Dermis microvascular lymphatic vessel endothelial cell (primary cell): ENCODE data around the gene HAUS7. TPM values are rescaled to one million over a fixed set of nuclear protein-coding genes. Genes with fewer than 3 reads are reported as not detected.

Experiments used
- DNase-seq, 2 donors: peaks; one replicate each; pipeline versions ENCODE4 v3.0.0 to v3.0.0-alpha.2; 2010; ENCODE audit warnings: low read depth in 2 of 2
- total RNA-seq: library from RNA; depleted of rRNA; stranded (reverse); fragments of >200 nt; gene quantifications from 2 replicates; pipeline ENCODE4 v1.2.1, GENCODE V29; 2014

Gene HAUS7
- total RNA-seq, 1 donor from 2014 or later = 11.6 TPM

DNA sequence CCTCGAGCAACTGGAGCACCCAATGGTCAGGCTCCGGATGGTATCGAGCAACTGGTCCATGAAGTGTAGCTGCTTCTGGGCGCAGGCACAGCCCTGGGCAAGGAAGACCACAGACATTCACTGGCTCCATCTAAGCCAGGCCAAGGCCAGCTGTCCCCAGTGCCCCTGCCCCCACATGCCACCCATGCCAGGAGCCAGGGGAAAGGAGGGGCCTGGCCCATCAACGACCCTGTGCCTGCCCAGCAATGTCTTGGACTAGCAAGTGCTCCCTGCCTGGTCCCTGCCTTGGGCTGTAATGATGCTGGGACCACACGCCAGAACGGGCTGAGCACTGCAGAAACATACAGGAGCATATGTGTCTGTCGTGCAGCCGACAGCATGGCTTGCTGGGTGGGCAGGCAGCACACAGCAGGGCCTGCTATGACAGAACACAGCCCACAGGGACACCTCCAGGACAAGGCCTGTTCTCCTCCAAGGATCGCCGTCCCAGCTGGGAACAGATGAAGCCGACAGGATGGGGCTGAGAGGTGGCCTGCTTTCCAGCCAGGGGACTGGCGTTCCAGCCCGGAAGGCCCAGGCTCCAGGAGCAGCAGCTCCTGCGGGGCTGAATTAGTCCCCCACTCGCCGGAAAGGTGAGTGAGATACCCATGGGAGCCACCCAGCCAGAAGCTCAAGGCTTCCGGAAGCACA is 13.1 kb downstream of the HAUS7 start:
- no peak for DNase-seq

DNA sequence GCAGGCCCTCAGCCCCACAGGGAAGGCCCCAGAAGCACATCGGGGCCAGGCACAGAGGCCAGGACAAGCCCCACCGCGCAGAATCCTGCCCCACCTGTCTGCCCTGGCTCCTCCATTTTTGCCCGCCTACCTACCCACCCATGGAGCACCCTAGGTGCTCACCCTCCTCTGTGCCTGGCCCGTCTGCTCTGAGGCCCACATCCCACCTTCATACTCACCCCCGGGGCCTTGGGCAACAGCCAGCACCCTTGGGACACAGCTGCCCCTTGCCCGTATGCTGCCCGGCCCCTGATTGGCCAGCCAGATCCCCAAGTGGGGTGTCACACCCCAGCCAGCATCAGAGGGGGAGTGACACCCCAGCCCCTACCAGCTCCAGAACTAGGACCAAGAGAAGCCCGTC is 13.7 kb downstream of the HAUS7 start:
- no peak for DNase-seq

DNA sequence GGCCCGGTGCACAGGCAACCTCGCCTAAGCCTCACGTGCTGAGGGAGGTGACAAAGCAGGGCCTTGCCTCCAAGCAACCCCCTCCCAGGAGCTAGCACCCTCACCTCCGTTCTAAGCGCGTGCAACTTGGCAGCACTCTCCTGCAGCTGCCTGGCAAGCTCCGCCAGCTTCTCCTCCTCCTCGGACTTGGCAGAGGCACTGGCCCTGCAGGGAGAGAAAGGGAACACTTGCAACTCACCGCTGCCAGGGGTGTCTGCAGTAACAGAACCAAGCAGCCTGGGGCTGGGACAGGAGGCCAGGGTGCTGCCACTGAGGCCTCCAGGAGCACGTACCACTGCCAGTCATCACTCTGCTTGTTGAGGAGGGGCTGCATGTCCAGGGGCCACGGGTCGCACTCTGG is 14.2 kb downstream of the HAUS7 start:
- no peak for DNase-seq

DNA sequence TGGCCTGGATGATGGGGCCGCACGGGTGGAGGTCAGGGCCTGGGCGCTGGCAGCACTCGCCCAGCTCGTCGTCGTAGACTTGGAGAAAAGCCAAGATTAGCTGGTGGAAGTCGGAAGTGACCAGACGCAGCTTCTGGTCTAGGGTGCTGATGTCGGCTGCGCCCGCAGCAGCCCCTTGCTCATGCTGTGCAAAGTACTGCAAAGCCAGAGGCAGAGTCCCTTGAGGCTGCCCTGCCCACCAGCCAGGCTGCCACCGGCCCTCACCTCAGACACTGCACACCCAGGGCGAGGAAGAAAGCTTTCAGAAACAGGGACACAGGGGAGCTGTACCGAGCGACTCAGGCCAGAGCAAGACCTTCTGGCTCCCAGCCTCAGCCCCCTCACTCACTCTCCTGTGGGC is 14.8 kb downstream of the HAUS7 start:
- no peak for DNase-seq

DNA sequence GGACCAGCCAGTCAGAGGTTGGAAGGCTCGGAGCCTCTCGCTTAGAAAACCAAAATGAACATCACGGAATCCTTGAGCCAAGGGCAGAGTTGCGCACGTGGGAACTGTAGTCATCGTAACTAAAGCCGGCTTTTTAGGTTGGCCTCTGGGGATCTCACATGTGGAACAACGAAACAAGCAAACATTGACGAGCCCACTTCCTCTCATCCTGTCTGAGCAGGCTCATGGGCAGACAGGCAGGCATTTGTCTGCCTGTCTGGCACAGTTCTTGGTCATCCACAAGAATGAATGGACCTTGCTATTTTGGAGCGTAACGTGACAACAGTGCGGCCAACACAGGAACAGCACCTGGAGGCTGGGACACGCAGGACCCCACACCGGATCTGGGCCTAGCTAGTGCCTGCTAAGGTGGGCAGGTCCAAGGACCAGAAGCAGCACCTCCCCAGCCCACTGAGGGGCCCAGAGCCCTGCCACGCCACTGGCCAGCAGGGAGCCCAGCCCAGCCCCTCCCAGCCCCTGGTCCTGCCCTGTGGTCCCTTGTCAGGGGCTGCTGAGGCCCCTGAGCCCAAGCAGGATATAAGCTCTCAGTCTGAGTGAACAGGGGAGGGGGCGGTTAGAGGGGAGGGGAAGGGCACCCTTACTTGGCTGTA is 15.3 kb downstream of the HAUS7 start:
- no peak for DNase-seq

DNA sequence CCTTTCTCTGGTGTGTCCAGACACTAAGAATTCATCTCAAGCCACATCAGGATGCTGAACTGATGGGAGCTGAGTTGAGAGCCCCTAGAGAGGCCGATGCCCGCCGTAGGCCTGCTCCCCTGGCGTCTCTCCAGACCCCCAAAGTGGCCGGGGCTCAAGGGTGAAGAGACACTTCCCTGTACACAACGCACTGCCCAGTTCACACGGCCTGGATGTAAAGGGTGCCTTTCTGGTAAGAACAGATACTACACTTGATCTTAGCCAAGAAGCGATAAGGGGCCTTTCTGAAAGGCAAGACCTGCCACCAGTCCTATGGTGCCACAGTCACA is 19.5 kb downstream of the HAUS7 start:
- no peak for DNase-seq

DNA sequence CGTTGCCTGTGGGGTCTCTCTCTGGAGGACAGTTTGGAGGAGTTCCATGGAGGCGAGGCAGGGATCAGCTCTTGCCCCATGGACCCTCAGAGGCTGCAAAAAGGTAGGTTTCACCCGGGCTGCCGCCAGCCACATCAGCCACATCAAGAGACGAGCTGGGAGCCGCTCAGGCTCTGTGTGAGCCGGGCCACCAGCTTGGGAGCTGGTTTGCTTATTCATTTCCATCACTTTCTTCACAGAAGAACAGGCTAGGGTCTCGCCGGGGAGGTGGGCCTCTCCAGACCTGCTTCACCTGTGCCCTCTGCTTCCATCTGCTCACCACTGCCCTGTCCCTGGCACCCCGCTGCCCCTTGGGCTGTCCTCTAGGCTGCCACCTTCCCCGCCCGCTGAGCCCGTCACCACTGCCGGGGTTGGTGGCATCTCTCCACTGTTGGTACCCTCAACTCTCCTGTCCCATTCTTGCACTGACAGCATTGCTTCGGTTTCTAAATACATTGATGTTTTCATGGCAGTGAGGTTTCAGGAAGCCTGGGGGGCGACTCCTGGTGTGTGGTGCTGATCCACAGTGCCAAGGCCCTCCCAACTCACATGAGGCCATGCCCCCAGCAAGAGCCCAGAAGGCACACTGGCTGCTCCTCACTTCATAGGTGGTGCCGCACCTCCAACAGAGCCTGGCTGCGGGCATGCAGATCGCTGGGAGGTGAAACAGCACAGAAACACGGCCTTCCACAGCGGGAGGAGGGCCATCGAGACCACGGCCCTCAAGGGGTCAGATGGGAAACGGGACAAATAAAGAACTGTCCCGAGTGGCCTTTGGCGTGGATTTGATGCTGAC is 20.0 kb downstream of the HAUS7 start:
- DNase-seq = no peak

DNA sequence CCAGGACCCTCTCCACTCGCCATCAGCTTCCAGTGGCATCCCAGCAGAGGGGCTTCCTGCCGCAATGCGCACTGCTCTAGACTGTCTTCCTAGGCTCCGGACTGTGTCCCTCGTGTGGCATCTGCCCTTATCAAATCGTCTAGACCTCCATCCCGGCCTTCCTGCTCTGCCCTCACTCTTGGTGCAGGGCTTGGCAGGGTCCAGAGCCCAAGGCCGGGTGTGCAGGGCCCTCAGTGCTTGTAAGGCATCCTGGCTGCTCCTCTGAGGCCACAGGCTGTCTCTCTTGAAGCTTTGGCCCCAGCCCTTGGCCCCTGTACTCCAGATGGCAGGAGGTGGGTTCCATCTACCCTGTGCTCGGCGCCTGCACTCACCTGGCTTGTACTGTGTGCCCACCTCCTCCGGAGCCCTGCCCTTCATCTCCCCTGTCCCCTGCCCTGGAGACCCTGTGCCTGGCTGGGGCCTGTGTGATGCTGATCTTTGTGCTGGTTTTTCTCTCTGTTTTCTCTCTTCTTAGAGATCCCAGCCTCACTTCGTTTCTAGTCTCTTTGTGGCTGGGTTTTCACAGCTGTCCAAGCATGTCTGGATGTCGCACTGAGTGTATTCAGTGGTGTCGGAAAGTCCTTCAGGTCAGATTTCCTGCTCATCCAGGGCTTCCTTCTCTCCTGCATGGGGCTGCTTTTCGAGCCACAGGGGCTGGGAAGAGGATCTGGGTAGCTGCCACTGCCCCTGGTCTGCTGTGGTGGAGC is 20.8 kb downstream of the HAUS7 start:
- DNase-seq = no peak

DNA sequence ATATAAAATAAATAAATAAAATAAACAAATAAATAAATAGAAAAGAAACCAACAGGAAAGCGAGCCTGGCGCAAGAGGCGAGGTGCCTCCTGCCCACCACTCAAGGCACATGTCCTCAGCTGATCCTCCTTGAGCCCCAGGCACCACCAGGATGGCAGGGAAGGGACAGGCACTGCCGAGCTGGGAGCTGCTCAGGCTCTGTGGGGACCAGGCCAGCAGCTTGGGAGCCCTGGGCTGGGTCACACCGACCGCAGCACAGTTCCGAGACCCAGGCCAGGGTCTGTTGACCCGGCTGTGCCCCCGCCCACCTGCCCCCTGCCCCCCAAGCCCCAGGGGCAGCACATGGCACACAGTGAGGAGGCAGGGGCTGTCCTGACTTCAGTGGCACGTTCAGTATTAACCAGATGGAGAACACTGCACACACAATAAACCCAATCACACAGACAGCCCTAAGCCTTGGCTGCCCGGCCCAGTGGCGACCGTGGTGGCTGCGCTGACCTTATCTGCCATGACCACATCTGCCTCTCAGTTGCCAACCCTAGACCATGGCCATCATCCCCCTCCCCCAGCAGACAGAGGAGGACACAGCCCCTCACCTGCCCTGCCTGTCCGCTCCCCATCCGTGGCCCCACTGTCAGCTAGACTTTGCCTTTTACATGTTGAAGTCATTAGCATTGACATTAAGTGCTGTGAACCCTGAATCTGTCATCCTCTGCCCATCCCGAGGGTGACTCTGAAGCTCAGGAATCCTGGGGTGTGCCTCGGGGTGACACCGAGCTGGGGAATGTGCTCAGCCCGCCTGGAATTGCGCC is 21.6 kb downstream of the HAUS7 start:
- no peak for DNase-seq

DNA sequence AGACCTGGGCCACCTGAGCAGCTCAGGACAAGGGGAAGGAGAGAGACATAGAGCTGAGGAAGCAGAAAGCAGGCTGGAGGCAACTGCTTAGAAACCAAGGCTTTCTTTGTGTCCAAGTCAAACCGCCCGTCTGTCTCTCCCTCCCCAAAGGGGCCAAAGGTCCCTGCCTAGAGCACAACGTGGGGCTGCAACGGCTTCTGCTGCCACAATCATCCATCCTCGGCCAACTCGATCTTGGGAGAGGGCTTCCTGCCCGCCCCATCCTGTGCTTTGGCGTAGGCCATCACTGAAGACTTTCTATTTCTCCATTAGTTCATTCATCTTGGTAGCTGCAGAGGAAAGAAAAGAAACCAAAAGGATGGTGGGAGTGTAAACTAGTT is 22.8 kb downstream of the HAUS7 start:
- DNase-seq = no peak

DNA sequence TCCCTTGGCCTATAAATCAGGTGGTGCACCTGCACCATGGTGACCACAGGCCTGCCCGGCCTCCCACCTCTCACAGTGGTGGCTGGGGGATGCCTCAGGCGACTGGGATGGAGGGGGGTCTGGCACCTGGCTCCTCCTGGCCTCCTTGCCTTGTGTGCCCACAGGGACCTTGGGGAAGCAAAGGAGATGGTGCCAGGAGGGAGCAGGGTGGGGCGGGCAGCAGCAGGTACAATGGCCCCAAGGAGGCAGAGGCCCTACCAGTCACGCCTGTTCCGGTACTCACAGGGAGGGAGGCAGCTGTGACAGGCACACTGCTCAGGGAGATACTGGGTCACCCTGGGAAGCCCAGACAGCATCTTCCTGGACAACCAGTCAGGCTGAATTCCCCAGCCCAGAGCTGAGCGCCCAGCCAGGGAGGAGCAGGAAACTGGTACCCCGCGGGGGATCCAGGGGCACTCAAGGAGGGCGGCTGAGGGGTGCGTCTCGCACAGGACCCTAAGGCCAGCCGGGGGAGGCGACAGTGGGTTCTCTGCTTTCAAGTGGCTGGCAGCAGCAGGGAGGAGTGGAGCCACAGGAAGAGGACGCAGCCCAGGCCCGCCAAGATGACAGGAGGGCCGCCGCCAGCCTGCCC is 23.3 kb downstream of the HAUS7 start:
- DNase-seq = no peak

DNA sequence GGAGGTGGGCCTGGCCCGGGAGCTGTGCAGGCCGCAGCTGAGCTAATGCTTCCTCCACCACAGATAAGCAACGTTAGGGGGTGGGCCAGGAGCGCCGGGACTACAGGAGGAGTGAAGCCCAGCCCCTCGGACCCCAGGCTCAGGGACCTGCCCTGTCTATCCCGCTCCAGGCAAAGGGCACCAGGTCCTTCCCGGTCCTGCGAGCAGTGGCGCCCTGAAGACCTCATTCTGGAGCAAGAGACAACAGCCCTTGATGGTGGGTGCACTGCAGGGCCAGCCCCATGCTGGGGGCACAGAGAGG is 23.8 kb downstream of the HAUS7 start:
- no peak for DNase-seq

DNA sequence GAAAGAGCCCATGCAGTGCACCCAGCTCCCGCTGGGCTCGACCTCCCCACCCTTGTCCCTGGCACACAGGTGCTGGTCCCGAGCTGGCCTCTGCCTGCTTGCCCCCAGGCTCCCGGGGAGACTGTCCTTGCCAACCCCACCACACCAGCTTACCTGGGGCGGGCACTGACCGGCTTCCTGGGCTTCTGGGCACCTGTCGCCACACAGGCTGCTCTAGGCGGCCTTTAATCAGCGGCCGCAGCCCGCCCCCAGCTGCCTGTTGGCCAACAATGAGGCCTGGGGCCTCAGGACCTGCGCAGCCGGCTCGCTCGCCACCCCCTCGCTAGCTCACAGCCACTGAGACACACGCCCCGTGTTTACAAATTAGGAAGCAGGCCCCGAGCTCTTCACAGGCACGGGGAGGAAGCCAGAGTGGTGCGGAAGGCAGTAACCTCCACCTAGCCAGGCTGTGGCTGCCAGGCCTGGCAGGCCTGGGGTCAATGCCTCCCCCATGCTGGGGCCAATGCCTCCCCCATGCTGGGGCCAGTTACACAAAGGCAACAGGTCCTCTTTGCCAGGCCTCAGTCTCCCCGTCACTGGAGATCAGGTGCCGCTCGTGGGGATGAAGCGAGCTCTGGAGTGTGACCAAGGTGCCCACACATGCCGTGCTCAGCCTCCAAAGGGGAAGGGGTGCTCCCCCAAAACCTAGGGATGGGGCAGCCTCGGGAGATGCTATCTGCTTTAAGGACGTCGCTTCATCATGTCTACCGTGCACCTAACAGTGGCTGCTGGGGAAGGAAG is 24.3 kb downstream of the HAUS7 start, which contains the start of gene TREX2:
TREX2 (minus strand) TSS at position 201 of the 780 bp plus-strand sequence. CDS start 626 bp downstream, outside the sequence.
- no peak for DNase-seq

DNA sequence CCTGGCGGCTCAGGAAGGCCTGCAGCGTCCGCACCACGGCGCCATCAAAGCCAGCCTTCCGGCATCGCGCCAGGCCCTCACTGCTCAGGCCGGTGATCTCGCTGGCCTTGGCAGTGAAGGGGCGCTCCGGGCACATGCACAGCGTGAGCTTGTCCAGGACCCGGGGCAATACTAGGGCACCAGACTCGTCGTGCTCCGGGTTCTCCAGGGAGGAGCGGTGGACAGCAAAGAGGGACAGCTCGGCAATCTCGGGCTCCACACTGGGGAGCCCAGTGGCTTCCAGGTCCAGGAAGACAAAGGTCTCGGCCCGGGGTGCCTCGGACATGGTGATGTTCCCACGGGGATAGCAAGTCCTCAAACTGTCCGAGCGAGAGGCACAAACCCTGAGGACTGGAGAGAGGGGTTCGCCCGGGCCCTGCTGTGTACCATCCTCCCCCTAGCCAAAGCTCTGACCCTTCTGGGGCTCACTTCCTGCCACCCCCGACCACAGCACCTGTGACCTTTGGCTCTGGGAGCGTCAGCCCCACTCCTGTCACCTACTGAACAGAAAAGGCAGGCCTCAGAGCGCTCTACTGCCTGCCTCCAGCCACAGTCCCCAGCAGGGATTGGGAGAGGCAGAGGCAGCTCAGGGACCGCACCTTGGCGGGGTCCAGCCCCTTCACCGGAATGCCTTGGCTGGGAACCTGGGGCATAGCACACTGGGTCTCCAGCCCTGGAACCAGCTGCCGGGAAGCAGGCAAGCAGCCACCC is 25.1 kb downstream of the HAUS7 start:
- DNase-seq = no peak

DNA sequence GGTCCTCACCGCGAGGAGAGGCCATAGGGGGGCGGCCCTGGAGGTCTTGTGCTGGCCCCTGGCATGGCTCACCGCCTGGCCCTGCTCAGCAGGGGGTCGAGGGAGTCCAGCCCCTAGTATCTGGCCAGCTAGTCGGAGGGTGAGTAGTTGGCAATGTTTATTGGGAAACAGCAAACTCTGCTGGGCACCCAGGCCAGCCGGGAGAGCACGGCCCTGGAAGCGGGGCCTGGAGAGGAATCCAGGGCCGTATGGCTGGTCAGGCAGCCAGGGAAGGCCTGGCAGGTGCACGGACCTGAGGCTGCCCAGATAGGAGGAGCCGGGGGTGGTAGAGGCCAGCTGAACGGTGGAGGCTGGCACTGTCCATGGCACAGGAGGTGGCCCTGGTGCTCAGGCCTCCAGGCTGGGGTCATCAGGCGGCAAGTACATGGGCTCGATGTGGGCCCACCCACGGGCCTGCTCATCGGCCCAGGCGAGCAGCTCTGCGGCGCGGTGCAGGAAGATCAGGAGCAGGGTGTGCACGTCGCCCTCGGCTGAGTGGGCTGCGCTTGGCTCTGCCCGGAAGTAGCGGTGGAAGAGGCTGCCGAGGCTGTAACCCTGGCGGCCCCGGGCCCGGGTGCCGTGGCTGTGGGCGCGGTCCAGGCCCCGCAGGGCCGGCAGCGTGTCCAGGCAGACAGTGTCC is 25.9 kb downstream of the HAUS7 start:
- no peak for DNase-seq

DNA sequence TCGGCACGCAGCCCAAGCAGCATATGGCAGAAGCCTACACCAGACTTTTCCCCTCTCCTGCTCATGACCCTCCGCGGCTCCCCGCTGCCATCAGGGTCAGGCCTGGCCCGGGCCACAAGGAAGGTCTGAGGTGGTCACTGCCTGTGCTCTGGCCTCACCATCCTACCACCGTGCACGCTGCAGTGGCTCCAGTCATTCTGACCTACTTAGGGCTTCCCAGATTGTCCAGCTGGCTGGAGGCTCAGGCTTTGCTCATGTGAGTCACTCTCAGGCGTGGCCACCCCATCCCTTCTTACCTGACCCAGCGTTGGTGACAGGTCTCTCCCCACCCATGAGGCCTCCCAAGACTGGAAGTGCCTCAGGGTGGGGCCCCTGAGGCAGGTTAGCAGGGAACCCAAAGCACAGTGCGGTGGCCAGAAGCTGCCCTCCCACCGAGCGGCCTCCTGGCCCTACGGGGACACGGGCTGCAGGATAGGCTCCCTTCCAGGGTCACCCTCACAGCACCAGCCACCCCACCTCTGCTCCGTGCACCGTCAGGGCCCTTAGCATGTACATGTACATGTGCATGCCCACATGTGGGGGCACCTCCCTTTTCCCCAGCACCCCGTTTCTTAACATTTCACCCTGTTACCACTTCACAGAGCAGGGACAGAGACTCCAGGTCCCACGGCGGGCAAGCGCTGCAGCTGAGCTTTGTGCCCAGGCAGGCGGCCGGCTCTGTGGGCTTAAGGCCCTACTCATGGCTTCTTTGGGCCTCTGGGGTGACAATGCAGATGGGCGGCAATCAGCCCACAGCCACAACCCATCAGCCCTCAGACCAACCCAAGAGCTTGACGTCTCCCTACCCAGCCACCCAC is 26.7 kb downstream of the HAUS7 start:
- DNase-seq = no peak

DNA sequence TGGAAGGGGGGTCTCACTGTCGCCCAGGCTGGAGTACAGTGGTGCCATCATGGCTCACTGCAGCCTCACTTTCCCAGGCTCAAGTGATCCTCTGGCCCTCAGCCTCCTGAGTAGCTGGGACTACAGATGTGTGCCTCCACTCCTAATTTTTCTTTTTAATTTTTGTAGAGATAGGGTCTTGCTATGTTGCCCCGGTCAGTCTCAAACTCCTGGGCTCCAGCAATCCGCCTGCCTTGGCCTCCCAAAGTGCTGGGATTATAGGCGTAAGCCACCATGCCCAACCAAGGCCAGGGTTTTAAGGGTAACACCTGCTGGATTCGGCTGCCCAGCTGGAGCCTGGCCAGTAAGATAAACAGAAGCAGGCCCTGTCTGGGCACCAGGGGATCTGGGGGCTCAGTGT is 27.9 kb downstream of the HAUS7 start:
- no peak for DNase-seq

DNA sequence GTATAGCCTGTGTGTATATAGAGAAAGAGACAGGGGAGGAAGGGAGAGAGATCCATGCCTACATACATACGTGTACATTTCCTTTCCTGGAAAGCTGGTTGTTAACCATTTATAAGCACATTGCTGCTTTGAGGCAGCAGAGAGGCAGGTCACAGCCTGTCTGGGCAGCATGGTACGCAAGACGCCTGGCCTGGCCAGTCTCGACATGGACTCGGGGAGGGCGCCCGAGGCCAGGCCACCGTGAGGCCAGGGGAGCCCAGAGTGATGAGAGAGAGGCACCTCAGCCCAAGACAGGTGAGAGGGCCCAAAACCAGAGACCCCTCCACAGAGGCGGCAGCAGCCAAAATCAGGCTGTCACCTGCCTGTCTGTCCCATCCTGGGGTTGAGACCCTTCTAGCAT is 28.4 kb downstream of the HAUS7 start:
- DNase-seq = no peak
